Measurements from ENCODE around the gene SLC16A11.

DNA sequence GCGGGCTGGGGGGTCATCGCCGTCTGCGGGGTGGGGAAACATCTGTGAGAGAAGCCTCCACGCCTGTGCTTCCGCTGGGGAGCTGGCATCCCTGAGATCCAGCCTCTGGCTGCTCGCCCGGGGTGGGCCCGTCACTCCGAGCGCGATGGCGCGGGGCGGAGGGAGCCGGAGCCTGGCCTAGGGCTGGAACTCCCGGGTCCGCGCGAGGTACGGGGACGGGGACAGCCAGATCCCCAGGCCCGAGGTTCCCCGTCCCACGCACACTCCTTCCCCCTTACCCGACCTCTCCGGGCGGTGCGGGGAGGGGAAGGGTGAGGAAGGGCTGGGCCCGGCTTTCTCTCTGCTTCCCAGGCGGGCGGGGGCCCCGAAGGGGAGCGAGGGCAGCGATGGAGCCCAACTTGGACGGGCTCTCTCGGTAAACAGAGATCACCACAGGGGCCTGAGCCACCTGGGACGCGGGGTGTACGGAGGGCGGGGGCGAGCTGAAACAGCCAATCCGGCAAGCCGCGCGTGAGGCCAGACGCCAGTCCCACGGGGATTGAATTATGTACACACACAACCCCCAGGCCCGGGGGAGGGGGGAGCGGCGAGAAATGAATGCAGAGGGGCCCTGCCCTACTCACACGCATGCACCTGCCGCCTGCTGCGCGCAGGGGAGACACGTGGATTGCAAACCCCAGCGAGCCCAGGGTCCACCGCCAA lies at the start of gene SLC16A11:
- TF ChIP-seq, protein P1, sequence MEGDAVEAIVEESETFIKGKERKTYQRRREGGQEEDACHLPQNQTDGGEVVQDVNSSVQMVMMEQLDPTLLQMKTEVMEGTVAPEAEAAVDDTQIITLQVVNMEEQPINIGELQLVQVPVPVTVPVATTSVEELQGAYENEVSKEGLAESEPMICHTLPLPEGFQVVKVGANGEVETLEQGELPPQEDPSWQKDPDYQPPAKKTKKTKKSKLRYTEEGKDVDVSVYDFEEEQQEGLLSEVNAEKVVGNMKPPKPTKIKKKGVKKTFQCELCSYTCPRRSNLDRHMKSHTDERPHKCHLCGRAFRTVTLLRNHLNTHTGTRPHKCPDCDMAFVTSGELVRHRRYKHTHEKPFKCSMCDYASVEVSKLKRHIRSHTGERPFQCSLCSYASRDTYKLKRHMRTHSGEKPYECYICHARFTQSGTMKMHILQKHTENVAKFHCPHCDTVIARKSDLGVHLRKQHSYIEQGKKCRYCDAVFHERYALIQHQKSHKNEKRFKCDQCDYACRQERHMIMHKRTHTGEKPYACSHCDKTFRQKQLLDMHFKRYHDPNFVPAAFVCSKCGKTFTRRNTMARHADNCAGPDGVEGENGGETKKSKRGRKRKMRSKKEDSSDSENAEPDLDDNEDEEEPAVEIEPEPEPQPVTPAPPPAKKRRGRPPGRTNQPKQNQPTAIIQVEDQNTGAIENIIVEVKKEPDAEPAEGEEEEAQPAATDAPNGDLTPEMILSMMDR (conservative IDR thresholded peaks at IDR 0.05; ENCODE audit: low read depth, low read length), result no peak
- no peak for TF ChIP-seq MXI1 (IDR thresholded peaks at IDR 0.05; ENCODE audit: borderline replicate concordance, low read depth, low read length)
- no peak for TF ChIP-seq RAD21 (IDR thresholded peaks at IDR 0.05; ENCODE audit: low read length)
- TF ChIP-seq, protein P2, sequence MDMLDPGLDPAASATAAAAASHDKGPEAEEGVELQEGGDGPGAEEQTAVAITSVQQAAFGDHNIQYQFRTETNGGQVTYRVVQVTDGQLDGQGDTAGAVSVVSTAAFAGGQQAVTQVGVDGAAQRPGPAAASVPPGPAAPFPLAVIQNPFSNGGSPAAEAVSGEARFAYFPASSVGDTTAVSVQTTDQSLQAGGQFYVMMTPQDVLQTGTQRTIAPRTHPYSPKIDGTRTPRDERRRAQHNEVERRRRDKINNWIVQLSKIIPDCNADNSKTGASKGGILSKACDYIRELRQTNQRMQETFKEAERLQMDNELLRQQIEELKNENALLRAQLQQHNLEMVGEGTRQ (IDR thresholded peaks at IDR 0.05; ENCODE audit: low read depth, low read length), result no peak
- no peak; the same call in 1 of the 2 replicates for TF ChIP-seq MAZ (IDR thresholded peaks at IDR 0.05; ENCODE audit: borderline replicate concordance, low read depth, low read length)
- no peak for TF ChIP-seq CEBPB (IDR thresholded peaks at IDR 0.05; ENCODE audit: low read depth, low read length)
- TF ChIP-seq POLR2A (IDR thresholded peaks at IDR 0.05; ENCODE audit: low read depth, low read length), result no peak
- no peak for TF ChIP-seq RCOR1 (IDR thresholded peaks at IDR 0.05; ENCODE audit: insufficient replicate concordance, low read length)
- no peak for TF ChIP-seq CHD1 (IDR thresholded peaks at IDR 0.05; ENCODE audit: low read depth, low read length)
- no peak for TF ChIP-seq RFX5 (IDR thresholded peaks at IDR 0.05; ENCODE audit: low read depth, low read length)
- TF ChIP-seq BHLHE40 (IDR thresholded peaks at IDR 0.05; ENCODE audit: low read depth, low read length), result no peak
- no peak for TF ChIP-seq SMC3 (IDR thresholded peaks at IDR 0.05; ENCODE audit: low read depth, low read length)
- TF ChIP-seq MAFK (IDR thresholded peaks at IDR 0.05; ENCODE audit: low read depth, low read length), result no peak
- TF ChIP-seq FOS (IDR thresholded peaks at IDR 0.05; ENCODE audit: low read depth, low read length), result no peak

All from IMR-90 (cell line).